Coronary artery (tissue), 2 donors: ENCODE results near the gene PPM1H.

Experiments used
- DNase-seq: peaks from one replicate; pipeline ENCODE4 v3.0.0-alpha.2; 2017; ENCODE audit warnings: low spot score
- H3K27ac ChIP-seq, 2 donors: fragments of 200-600 bp; sonication (generic); one replicate each; pipeline ENCODE4 v1.5.1; 2016 to 2019
- H3K4me3 ChIP-seq: fragments of 200-600 bp; sonication (generic); 2 replicates; pipeline ENCODE4 v1.5.1; 2016; ENCODE audit warnings: mild to moderate bottlenecking, moderate library complexity
- TF ChIP-seq, protein P1 (sequence below): fragments of 200-600 bp; sonication (generic); IDR thresholded peaks from one replicate; pipeline ENCODE4 v1.5.1; 2019; ENCODE audit warnings: antibody characterized with exemption

Gene PPM1H

DNA sequence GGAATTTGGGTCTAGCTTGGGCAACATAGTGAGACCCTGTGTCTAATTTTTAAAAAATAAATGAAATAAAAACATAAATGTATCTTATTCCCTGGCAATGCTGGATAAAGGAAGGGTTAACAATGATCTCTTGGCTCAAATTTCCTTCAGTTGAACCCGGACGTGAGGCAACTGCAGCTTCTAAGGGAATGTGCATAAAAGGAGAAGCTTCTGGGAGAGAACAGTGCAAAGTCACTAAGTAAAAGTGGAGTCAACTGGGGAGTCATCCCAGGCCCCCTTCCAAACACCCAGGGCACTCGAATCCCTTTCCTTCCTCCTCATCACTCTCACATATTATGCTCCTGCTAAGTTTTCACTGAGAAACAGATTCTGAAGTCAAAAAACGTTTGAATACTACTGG lies 147.3 kb downstream of the PPM1H start:
- H3K4me3 ChIP-seq = no peak overlapping the region
- DNase-seq = no peak
- TF ChIP-seq, protein P1, sequence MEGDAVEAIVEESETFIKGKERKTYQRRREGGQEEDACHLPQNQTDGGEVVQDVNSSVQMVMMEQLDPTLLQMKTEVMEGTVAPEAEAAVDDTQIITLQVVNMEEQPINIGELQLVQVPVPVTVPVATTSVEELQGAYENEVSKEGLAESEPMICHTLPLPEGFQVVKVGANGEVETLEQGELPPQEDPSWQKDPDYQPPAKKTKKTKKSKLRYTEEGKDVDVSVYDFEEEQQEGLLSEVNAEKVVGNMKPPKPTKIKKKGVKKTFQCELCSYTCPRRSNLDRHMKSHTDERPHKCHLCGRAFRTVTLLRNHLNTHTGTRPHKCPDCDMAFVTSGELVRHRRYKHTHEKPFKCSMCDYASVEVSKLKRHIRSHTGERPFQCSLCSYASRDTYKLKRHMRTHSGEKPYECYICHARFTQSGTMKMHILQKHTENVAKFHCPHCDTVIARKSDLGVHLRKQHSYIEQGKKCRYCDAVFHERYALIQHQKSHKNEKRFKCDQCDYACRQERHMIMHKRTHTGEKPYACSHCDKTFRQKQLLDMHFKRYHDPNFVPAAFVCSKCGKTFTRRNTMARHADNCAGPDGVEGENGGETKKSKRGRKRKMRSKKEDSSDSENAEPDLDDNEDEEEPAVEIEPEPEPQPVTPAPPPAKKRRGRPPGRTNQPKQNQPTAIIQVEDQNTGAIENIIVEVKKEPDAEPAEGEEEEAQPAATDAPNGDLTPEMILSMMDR = no peak
- no peak overlapping the region for H3K27ac ChIP-seq

DNA sequence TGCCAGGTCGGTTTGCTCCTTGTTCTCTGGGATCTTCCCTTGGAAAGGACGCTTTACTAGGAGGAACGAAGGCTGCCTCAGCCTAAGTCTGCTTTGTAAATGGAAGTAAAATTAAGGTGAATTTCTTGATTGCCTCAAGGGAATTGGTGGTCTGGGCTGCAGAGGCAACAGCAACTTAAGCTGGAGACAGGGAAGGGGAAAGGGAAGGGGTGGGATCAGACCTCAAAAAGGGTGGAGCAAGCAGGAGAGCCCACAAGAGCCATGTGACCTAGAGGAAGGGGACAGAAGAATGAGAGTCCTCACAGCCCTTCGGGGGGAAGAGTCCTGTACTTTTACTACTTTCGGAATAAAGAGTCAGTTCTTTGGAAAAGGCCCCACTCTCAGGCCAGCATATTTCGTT lies 147.9 kb downstream of the PPM1H start:
- DNase-seq = no peak
- Histone ChIP-seq H3K4me3 (no peak overlapping the region), H3K27ac (no peak overlapping the region)
- TF ChIP-seq, protein P1 = no peak

DNA sequence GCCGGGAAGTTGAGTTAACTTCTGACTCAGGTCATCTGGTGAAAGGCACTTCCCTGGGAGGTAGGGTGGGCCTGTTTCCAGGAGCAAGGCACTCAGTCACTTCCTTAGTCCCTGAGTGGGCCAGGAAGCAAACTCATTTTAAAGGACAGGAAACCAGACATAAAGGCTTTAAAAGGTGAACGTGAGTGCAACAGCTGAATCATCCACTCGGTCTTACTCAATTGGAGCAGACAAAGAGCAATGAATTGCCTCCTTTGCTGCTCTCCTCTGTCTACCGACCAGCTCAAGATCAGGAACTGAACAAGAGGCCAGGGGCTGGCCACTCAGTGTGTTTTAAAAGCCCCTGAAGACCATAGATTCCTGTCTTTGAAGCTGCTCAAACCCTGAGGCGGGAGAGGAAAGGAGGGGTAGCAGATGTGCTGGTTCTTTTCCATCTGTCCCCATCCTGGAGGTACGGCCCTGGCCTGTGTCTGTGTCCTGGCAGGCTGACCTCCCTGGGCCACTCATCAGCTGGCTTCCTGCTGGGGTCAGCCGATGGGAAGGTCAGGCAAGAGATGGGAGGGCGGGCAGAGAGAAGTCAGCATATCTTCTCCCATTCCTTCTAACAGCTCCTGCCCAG lies 148.9 kb downstream of the PPM1H start:
- Histone ChIP-seq H3K27ac (peak overlapping the region in 1 of 2 donors; percentile 60), H3K4me3 (no peak overlapping the region)
- DNase-seq = no peak
- TF ChIP-seq, protein P1 = no peak

DNA sequence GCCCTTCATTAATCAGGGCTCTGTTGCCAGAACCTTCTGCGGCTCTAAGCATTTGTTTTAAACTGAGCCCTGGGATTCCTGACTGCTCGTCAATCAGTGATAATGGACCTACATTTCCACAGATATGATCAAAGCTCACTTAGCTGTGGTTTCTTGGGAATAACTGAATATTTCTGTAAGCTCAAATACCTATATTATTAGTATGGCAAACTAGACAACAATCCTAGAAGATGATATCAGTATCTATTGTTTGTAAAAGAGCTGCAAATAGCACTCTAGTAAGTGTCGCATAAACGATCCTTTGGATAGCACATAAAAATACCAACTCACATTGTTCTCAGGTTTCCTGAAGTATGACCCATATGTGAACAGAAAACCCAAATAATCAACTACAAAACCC lies 150.4 kb downstream of the PPM1H start:
- TF ChIP-seq, protein P1 = no peak
- no peak for DNase-seq

DNA sequence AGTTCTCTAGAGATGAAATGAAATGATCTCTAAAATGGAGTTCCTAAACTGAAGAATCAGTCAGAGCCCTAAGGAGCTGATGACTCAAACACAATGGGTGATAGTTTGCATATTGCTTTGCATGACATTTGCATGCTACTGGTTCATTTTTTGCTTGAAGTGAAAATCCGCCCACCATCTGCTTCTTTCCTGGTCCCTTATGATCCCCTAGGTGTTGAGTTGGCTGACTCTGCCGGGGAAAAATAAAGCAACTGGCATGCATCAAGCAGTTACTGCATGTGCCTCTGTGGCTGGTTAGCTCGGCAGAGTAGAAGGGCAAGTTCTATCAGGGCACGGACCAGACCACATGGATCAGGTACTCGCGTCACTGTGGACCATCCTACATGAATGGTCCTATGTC lies 151.1 kb downstream of the PPM1H start:
- DNase-seq = no peak
- TF ChIP-seq, protein P1 = no peak
- no peak overlapping the region for H3K27ac ChIP-seq
- no peak overlapping the region for H3K4me3 ChIP-seq

More for the DNA sequence above, 150.4 kb downstream of the PPM1H start:
- Histone ChIP-seq H3K27ac (no peak overlapping the region), H3K4me3 (no peak overlapping the region)

DNA sequence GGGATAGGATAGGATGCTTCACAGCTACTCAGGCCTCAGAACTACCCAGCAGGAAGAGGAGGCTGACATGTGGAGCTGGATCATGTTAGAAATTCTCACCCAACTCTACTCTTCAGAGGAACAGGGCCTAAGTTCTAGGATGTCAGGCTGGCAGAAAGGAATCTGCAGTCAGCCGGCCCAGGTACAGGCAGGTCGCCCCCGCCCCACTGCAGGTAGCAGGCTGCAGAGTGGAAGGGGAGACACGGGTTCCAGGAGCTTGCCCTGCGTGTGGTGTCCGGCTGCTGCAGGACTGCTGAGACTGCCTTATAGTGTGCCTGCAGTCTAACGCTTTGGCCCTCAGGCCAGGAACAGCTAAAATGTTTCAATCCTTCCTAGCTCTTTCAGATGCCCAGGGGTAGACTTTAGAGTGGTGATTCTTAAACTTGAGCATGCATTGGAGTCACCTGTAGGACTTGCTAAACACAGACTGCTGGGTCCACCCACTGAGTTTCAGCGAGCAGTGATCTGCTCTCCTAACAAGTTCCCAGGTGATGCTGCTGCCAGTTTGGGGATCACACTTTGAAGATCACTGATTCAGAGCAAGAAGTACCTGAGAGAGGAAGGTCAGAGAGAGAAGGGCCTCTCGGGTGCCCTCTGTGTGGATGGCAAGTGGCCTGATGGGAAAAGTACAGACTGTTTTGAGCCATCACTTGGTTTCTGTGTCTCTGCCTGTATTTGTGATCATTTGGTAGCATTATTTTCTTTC lies 153.6 kb downstream of the PPM1H start:
- no peak for DNase-seq
- no peak overlapping the region for H3K27ac ChIP-seq
- H3K4me3 ChIP-seq = no peak overlapping the region
- TF ChIP-seq, protein P1 = no peak

DNA sequence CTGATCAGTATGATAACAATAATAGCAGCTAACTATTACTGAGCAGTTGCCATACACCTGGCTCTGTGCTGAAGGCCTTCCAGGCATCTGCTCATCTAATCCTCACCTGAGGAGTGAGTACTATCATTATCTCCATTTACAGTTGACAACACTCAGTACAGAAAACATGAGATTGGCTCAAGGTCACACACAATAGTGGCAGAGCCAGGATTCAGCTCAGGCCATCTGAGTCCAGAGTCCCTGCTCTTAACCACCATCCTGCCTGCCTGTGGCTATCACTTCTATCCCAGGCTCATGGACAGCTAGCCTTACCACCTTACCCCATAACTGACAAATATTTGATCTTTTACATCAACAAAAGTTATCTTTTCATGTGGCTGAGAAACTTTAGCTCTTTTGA lies 155.5 kb downstream of the PPM1H start:
- no peak for DNase-seq
- H3K4me3 ChIP-seq = no peak overlapping the region
- TF ChIP-seq, protein P1 = no peak
- H3K27ac ChIP-seq = no peak overlapping the region
